Fibroblast of the aortic adventitia (primary cell): ENCODE results near the gene ICAM5. TPM values are rescaled to one million over a fixed set of nuclear protein-coding genes. Genes with fewer than 3 reads are reported as not detected.

Source experiments
- DNase-seq: peaks from one replicate; pipeline ENCODE4 v3.0.0-alpha.2; 2010; ENCODE audit warnings: low read depth
- H3K4me3 ChIP-seq: 2 replicates; pipeline ENCODE4 v1.5.1; 2011; ENCODE audit warnings: low read depth, mild to moderate bottlenecking, control low read depth, low read length, moderate library complexity
- CTCF ChIP-seq: IDR thresholded peaks from 2 replicates; pipeline ENCODE4 v1.5.1; 2011; ENCODE audit warnings: mild to moderate bottlenecking, low read length, control low read depth, inconsistent platforms; ENCODE audit not compliant: insufficient read depth
- total RNA-seq: library from RNA; depleted of rRNA; stranded (reverse); fragments of >200 nt; gene quantifications from 2 replicates; pipeline ENCODE4 v1.2.3, GENCODE V29; 2012; ENCODE audit warnings: low replicate concordance

Gene ICAM5
- total RNA-seq, 1 donor, result 1.2 TPM

GRCh38 chr19:10299545-10300458 is 10.1 kb downstream of the ICAM5 start:
- H3K4me3 ChIP-seq, result no peak overlapping the region
- no peak for DNase-seq
- no peak for TF ChIP-seq CTCF

GRCh38 chr19:10305139-10305806 is 15.5 kb downstream of the ICAM5 start:
- no peak overlapping the region for H3K4me3 ChIP-seq
- no peak for TF ChIP-seq CTCF

GRCh38 chr19:10306327-10306726 is 16.6 kb downstream of the ICAM5 start:
- no peak for DNase-seq
- no peak for TF ChIP-seq CTCF
- no peak overlapping the region for H3K4me3 ChIP-seq

More at GRCh38 chr19:10305139-10305806, 15.5 kb downstream of the ICAM5 start:
- no peak for DNase-seq

- H3K4me3 ChIP-seq, result no peak within 1 kb of the TSS
- TF ChIP-seq CTCF, result no peak
- no peak for DNase-seq
Observed at GRCh38 chr19:10309423-10309822, 19.7 kb downstream of the ICAM5 start, which contains the start of gene ZGLP1. TSS of gene ZGLP1 (minus strand) at chr19:10309815.

GRCh38 chr19:10315335-10316214 is 25.8 kb downstream of the ICAM5 start, which contains the start of gene FDX2:
TSS of gene FDX2 (minus strand) at chr19:10316015. CDS start at chr19:10315996, 19 bp downstream.
- no peak for TF ChIP-seq CTCF
- peak; percentile 77 for DNase-seq

More at GRCh38 chr19:10315335-10316214, 25.8 kb downstream of the ICAM5 start, which contains the start of gene FDX2:
- peak within 1 kb of the TSS; percentile 96 for H3K4me3 ChIP-seq
